Adrenal gland (tissue), 12 donors: ENCODE measurements around the gene NOL4L. TPM values are rescaled to one million over a fixed set of nuclear protein-coding genes. Genes with fewer than 3 reads are reported as not detected.

ENCODE experiments used
- DNase-seq, 7 donors: peaks; one replicate each; pipeline ENCODE4 v3.0.0-alpha.2; 2019 to 2020
- H3K27ac ChIP-seq, 5 donors: fragments of 200-600 bp; sonication (generic) in 4 of 5; 1 replicate in 3 of 5; 2 replicates in 2 of 5; pipeline versions ENCODE4 v1.5.1 to v1.8.0; 2016 to 2020; ENCODE audit warnings: mild to moderate bottlenecking in 1 of 5
- H3K27me3 ChIP-seq: fragments of 200-600 bp; 2 replicates; pipeline ENCODE4 v1.8.0; 2021
- H3K36me3 ChIP-seq, 2 donors: fragments of 200-600 bp; replicated peaks in 1 of 2; 1 replicate in 1 of 2; 2 replicates in 1 of 2; pipeline versions ENCODE4 v1.5.1 to v1.8.0; 2018 to 2022
- H3K4me1 ChIP-seq, 2 donors: fragments of 200-600 bp; replicated peaks in 1 of 2; 1 replicate in 1 of 2; 2 replicates in 1 of 2; pipeline versions ENCODE4 v1.5.1 to v1.8.0; 2018 to 2021
- H3K4me3 ChIP-seq, 4 donors: fragments of 200-600 bp; sonication (generic) in 3 of 4; one replicate each; pipeline ENCODE4 v1.5.1; 2016 to 2018
- H3K9me3 ChIP-seq, 3 donors: fragments of 200-600 bp; sonication (generic) in 1 of 3; replicated peaks in 1 of 3; 1 replicate in 2 of 3; 2 replicates in 1 of 3; pipeline versions ENCODE4 v1.5.1 to v1.8.0; 2016 to 2021
- CTCF ChIP-seq, 6 experiments: fragments of 450-650 bp in 4 of 6; fragments of 200-600 bp in 2 of 6; sonication (generic) in 1 of 6; IDR thresholded peaks; 1 replicate in 5 of 6; 2 replicates in 1 of 6; pipeline versions ENCODE4 v1.5.1 to v1.8.0; 2016 to 2021; ENCODE audit warnings: antibody characterized with exemption in 6 of 6, mild to moderate bottlenecking in 2 of 6, moderate library complexity in 1 of 6
- POLR2A ChIP-seq, 2 donors: fragments of 450-650 bp; IDR thresholded peaks; one replicate each; pipeline ENCODE4 v1.6.1; 2017; ENCODE audit warnings: antibody characterized with exemption in 2 of 2, mild to moderate bottlenecking in 2 of 2, moderate library complexity in 1 of 2
- WGBS, 4 donors: extraction: QIAGEN DNeasy Blood & Tissue Kit in 2 of 4; methylation state at CpG; one replicate each; pipeline versions ENCODE4 v1.1.5 to v1.1.7; 2013 to 2017; 5-methylcytosine and 5-hydroxymethylcytosine counted together
- intact Hi-C, 2 donors: fragments of 100-400 bp; cut with DNase I; formaldehyde crosslinking; loops; one replicate each; pipeline versions ENCODE4 v1.14.1 to v1.15.0; 2022 to 2023
- polyA plus RNA-seq, 3 donors: library from polyadenylated mRNA; stranded (reverse); fragments of 200-250 nt in 2 of 3; fragments of 350-450 nt in 1 of 3; fragmentation: Illumina TruSeq in 1 of 3; extraction: RNeasy Lipid Tissue Mini Kit (QIAGEN cat#74804) in 1 of 3; gene quantifications; one replicate each; pipeline ENCODE4 v1.2.3, GENCODE V29; 2013 to 2014
- total RNA-seq, 9 donors: library from RNA; depleted of rRNA in 4 of 9; stranded (reverse); fragments of >200 nt in 4 of 9; fragments of 120-200 nt in 1 of 9; fragmentation: NEBNext Ultra II Directional in 1 of 9; extraction: Animal tissue kit (Norgen Biotek cat#: 25700) in 1 of 9; gene quantifications; one replicate each; pipeline versions ENCODE4 v1.1.0 to v1.2.4, GENCODE V29; 2013 to 2023
- donor health status: healthy with polysubstance abuse.
- donor health status: Bipolar disorder and iron deficiency.
- donor health status: DM: yes; HTN: yes; CAD: no.
- donor health status: DM: no; HTN: no; CAD: no.
- donor health status: DM: no; HTN: no; CAD: no.
- donor health status: DM: yes; HTN: yes; CAD: no.

Gene NOL4L
- total and polyA plus RNA-seq, 12 donors: 6.4 to 30.4 (median 15.7) TPM

GRCh38 chr20:32437391-32438074, 147.6 kb downstream of the NOL4L start:
- peaks cover 7 to 15% of the 10 kb centered on the region in 2 donors for H3K4me1 ChIP-seq
- H3K4me3 ChIP-seq: no peak overlapping the region
- intact Hi-C loops: no loop called here
- peak overlapping the region in 2 of 5 donors; percentile 12 to 15 for H3K27ac ChIP-seq
- no peak for TF ChIP-seq POLR2A (IDR thresholded peaks at IDR 0.05)
- TF ChIP-seq CTCF (IDR thresholded peaks at IDR 0.05): peak in 5 of 6 experiments; percentile 30 to 62 (median 48)
- peak in 5 of 7 donors; percentile 49 to 77 (median 62) for DNase-seq
- peaks cover 0 to 84% of the 10 kb centered on the region in 2 donors for H3K36me3 ChIP-seq
- 57 to 68% (median 61%) methylated on average over 5 of the region's 5 CpGs for WGBS, 4 donors
- H3K27me3 ChIP-seq: no peaks in the 10 kb centered on the region
- H3K9me3 ChIP-seq: no peaks in the 10 kb centered on the region

- Histone ChIP-seq H3K36me3 (peaks cover 0 to 90% of the 10 kb centered on the region in 2 donors), H3K27me3 (no peaks in the 10 kb centered on the region), H3K4me3 (no peak overlapping the region), H3K4me1 (peaks cover 7 to 15% of the 10 kb centered on the region in 2 donors), H3K9me3 (no peaks in the 10 kb centered on the region), H3K27ac (peak overlapping the region in 1 of 5 donors; percentile 15)
- WGBS, 4 donors: 80 to 95% (median 83%) methylated on average over 7 of the region's 7 CpGs
- intact Hi-C loops: no loop called here
- TF ChIP-seq CTCF (IDR thresholded peaks at IDR 0.05) (no peak), POLR2A (IDR thresholded peaks at IDR 0.05) (no peak)
- DNase-seq: no peak
Observed at GRCh38 chr20:32436968-32437367, 148.2 kb downstream of the NOL4L start.

DNA sequence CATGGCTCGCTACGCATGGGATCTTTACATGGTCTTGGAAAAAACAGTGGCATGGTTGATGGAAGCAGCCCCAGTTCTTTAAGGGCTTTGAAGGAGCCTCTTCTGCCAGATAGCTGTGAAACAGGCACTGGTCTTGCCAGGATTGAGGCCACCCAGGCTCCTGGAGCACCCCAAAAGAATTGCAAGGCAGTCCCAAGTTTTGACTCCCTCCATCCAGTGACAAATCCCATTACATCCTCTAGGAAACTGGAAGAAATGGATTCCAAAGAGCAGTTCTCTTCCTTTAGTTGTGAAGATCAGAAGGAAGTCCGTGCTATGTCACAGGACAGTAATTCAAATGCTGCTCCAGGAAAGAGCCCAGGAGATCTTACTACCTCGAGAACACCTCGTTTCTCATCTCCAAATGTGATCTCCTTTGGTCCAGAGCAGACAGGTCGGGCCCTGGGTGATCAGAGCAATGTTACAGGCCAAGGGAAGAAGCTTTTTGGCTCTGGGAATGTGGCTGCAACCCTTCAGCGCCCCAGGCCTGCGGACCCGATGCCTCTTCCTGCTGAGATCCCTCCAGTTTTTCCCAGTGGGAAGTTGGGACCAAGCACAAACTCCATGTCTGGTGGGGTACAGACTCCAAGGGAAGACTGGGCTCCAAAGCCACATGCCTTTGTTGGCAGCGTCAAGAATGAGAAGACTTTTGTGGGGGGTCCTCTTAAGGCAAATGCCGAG, 148.8 kb downstream of the NOL4L start:
- no peaks in the 10 kb centered on the region for H3K27me3 ChIP-seq
- peaks cover 7 to 15% of the 10 kb centered on the region in 2 donors for H3K4me1 ChIP-seq
- no peak overlapping the region for H3K27ac ChIP-seq
- 93 to 98% (median 95%) methylated on average over 7 to 11 of the region's 11 CpGs for WGBS, 4 donors
- peaks cover 0 to 90% of the 10 kb centered on the region in 2 donors for H3K36me3 ChIP-seq
- no peak overlapping the region for H3K4me3 ChIP-seq
- H3K9me3 ChIP-seq: no peaks in the 10 kb centered on the region
- TF ChIP-seq POLR2A (IDR thresholded peaks at IDR 0.05) (no peak), CTCF (IDR thresholded peaks at IDR 0.05) (no peak)
- no peak for DNase-seq
- intact Hi-C loops: no loop called here

- H3K27ac ChIP-seq: no peak overlapping the region
- no peaks in the 10 kb centered on the region for H3K27me3 ChIP-seq
- TF ChIP-seq CTCF (IDR thresholded peaks at IDR 0.05) (no peak), POLR2A (IDR thresholded peaks at IDR 0.05) (no peak)
- DNase-seq: no peak
- 72 to 89% (median 78%) methylated on average over 11 to 12 of the region's 12 CpGs for WGBS, 4 donors
- peaks cover 0 to 92% of the 10 kb centered on the region in 2 donors for H3K36me3 ChIP-seq
- no peaks in the 10 kb centered on the region for H3K9me3 ChIP-seq
- intact Hi-C loops: no loop called here
- H3K4me3 ChIP-seq: no peak overlapping the region
- peaks cover 7 to 15% of the 10 kb centered on the region in 2 donors for H3K4me1 ChIP-seq
Observed at GRCh38 chr20:32435449-32436107, 149.6 kb downstream of the NOL4L start.
